CD1c-positive myeloid dendritic cell (primary cell): ENCODE measurements around the gene DLG2.
"Not testable (repeated sequence)": the region's sequence is repeated elsewhere in the genome, so short reads cannot be mapped to it uniquely, and the experiment has no call there.

ENCODE experiments used
- DNase-seq: peaks from one replicate; pipeline ENCODE4 v3.0.0-alpha.2; 2016; ENCODE audit errors: extremely low spot score

DLG2 gene

DNA sequence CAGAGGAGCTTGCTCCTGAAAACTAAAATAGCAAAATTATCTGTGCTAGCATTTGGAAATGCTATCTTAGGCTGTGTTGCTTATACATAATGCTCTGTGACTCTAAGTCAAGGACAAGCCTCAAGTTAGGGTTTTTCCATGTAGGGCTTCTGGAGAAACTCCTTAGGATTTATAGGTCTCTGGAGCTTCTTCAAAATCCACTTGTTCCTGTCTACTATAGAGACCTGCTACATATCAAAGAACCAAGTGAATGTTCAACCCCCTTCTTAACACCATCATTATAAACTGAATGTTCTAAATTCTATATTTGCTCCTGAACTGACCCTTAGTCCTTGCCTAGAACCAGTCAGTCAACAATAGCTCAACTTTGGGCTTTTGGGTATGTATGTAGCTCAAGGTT lies 1817.9 kb downstream of the DLG2 start:
- no peak for DNase-seq

DNA sequence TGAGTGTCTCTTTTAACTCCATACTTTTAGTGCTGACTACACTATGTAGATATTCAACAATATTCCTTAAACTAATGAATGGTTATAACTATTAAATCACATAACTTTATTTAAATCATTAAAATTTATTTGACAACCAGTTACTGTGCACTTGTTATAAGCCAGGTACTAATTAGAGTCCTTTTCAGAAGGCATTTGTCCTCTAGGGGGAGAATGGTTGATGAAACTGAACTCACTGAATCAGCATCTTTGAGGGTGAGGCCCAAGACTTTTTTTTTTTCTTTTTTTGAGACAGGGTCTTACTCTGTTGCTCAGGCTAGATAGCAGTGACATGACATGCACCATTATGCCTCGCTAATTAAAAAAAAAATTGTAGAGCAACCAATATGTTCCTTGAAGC lies 1825.3 kb downstream of the DLG2 start:
- no peak for DNase-seq

DNA sequence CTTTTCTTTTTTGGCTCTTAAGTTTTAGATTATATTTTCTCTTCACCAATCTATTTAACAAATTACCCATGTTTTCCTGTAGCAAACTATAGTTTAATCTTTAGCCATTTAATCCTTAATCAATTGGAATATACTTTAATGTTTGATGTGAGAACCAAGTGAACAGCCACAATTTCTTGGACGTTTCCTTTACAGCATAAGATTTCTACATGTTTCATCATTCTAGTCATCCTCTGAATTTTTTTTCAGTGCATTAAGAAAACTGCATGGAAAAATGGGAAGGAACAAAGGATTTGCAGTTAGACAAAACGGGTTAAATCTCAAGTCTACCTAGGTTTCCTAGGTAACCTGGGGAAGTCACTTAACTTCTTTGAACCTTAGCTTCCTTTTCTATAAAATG lies 1833.8 kb downstream of the DLG2 start:
- DNase-seq = no peak

DNA sequence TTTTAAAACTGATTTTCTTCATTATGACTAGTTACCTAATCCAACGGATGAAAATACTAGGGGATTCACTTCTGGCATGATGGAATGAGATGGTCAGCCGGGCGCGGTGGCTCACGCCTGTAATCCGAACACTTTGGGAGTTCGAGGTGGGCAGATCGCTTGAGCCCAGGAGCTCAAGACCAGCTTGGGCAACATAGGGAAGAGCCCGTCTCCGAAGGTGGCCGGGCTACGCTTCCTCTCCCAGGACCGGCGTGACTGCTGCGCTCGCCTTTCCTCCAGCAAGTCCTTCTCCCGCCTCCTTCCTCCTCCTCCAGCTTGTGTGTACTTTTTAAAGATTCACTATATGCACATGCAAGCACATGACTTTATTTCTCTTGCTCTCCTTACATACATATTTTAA lies 1835.6 kb downstream of the DLG2 start:
- no peak for DNase-seq

DNA sequence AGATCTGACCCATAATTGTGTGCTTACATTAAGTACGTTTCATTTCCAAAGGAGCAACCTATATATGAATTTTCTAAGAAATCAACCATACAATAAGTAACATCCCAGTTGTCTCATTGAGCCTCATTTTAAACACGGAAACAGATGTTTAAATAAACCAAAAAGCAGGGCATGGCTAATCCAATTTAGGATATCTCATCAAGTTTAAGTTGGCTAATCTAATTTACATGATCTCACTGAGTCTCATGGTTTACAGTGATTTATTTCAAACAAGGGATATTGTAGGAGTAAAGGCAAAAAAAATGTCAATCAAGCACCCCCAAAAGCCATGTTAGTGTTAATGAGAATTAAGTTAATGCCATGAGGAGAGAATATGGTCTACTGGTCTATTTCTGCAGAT lies 1841.2 kb downstream of the DLG2 start:
- no peak for DNase-seq

DNA sequence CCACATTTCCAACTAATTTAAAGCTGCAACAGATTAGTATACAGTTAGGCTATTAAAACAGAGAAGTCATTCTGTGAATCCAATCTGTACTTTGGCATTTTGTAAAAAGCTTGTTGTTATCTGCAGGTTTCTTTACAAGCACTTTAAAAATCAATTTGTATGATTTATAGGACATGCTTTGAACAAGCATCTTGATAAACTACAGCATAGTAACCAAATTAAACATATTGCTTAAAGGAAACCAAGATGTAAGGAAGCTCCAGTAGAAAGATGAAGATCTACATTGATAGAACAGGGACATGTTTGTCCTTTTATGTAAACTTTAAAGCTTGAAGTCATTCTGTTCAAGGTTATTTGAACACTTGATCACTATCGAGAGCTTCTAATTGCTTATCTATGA lies 1842.7 kb downstream of the DLG2 start:
- no peak for DNase-seq

DNA sequence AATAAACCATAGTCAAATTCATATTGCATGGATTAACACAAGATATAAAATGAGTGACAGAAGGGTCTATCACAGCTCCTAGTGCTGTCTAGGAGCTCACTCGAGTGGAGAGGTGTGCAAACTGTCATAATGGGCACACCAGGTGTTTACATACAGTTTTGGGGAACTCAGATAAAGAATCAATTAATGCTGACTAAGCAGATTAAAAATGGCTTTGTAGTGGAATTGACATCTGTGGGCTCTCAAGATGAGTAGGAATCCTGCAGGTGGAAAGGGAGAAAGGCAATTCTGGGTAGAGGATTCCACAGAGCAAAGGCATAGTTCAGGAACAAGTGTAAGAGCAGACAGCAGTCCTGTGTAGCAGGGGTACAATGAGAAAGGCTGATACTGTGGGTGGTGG lies 1844.8 kb downstream of the DLG2 start:
- no peak for DNase-seq

DNA sequence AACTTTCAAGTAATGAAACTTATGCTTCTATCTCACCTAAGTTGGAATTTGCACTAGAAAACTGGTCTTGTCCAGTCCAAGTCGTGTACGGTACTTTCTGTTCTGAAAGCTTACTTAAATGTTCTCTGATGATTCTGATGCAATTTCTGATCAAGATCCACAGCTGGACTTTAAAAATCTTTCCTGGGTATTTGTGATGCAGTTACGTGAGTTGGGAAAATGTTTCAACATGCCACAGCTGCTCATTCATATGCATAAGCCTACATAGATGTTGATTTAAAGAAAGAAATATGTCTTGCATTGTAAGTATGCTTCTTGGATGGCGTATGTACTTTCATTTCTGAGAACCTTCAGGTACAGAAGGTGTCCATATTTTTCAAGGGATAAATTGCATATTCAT lies 1847.3 kb downstream of the DLG2 start:
- DNase-seq = no peak

DNA sequence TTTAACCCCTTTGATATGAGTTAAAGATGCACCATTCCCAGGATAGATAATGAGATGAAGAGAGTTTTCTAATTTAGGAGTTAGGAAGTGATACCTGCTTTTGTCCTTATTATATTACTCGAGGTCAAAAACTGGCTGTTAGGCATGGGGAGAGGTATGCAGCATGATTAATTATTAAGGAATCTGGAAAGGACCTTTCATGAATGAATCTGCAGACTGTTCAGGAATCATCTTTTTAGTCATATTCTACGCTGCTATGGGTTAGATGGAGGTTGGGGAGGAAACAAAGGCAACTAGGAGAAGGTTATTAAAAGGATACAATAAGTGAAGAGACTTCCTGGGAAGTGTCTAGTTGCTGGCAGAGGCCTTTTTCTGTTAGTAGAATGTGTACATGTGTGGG lies 1848.5 kb downstream of the DLG2 start:
- no peak for DNase-seq

DNA sequence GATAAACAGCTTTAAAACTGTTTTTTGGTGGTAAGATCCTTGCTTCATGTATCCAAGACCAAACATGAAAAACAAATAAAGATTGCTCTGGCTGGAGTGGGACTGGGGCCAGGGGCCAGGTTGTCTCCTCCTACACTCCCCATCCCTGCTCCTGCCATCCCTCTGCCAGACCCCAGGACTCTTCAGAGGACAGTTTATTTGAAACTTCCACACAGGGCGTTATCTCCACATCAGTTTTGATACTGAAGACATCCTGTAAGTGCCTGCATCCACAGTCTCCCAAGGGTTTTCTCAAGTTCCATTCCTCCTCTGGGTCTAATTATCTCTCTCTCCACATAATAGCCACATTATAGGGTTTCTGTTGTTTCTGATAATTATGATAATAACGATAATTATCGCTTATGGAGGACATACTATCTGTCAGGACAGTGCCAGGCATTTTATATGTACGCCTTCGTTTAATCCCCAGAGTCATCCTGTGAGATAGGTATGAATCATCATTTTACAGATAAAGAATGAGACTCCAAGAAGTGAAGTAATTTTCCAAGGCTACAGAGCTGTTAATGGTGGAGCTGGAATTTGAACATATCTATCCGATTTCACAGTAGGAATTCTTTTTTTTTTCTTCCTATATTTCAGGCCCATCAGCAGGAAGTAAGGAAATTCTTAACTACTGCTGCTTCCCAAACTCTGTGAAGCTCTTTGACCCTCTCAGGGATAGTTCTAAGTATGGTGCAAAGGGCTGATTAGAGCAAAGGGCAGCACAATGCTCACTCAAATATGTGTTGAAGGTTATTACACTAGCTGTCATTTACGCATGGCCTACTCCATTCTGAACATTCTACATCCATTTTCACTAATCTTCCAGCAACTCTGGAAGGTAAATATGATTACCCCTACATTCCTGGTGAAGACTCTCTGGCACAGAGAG lies 1852.9 kb downstream of the DLG2 start:
- no peak for DNase-seq

DNA sequence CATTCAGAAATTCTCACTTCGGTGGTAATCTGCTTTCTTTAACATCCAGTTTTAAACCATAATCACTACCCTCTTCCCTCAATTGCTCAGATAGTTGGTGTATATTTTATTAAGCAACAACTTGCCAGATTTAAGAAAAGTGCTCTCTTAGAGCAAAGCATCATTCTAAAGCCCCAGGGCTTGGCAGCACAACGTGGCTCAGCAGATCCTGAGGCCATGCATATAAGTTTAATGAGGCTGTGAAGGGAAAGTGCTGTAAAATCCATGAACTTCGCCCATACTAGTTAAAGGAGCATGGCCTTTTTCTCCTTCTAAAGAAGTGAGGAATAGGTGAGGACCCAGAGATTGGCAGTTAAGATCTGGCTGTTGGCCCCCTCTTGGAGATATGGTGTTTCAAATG lies 1858.7 kb downstream of the DLG2 start:
- no peak for DNase-seq

DNA sequence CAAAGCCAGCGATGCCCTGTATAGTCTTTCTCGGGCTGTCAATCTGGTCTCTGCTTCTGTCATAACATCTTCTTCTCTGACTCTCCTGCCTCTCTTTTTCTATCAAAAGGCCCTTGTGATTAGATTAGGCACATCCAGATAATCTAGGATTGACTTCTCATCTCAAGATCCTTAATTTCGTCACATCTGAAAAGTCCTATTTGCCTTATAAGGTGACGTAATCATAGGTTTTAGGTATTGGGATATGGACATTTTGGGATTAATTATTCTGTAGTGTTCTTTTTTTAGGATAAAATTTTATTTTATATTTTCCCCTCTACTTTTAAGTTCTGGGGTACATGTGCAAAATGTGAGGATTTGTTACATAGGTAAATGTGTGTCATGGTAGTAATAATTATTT lies 1860.2 kb downstream of the DLG2 start:
- DNase-seq = no peak

DNA sequence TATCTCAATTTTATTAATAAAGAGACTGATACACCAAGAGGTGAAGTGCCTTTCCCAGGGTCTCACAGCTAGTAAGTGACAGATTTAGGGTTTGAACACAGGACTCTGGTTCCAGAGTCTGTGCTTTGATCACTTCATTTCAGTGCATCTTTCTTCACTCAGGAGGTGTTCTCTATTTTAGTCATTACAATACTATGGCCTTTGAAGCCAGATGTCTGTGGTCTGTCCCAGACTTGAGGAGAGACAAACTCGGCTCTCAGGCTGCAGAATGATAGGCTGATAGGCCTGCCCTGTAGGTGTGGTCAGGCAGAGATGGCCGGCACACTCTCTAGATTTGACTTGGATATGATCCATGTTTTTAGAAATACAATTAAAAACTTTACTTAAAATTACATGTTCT lies 1862.5 kb downstream of the DLG2 start:
- no peak for DNase-seq

DNA sequence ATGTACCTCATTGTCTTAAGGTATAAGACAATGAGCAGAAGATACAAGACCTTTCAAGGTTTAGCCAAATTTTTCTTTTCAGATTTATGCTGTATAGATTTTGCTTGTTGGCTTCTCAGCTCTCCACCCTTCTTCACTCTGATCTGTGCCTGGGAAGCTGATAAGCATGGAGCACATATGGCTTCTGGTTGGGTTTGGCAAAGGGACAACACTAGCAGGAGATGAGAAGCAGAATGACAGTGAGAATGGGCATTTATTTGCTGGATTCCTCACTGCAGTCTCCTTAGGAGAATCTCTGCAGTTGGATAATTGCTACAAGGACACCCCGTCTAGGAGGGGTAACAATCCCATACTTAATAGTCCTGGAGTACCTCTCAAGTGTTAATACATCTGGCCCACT lies 1866.2 kb downstream of the DLG2 start:
- no peak for DNase-seq

DNA sequence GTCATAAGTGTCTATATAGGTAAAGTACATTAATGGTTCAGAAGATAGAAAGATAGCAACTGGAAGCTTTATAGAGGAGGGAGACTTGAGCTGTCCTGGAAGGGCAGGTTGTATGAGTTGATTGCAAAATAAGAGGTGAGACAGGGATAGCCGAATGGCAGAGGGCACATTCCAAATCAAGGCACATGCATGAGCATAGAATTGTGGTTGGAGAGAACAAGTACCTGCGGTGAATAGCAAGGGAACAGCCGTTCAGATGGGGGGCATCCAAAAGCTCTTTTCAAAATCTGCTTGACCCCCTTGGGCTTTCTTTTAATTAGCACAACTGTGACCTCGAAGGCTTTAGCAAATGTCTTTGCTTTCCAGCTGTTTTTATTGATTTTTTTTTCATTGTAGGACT lies 1868.0 kb downstream of the DLG2 start:
- no peak for DNase-seq

DNA sequence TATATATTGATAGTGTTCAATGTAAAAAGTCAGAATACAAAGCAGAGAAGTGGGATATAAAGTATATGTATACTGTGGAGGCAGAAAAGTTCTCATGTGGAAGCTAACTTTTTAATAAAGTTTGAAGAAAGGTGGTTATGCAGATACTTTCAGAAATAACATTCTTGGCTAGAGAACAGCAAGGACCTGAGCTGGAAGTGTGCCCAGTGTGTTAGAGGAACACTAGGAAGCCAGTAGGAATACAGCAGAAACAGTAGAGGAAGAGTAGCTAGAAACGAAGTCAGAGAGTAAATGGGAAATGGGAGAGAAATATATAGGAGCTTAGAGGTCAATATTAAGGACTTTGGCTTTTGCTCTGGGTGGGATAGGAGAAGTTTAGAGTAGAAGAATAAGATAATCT lies 1876.1 kb downstream of the DLG2 start:
- DNase-seq = no peak

DNA sequence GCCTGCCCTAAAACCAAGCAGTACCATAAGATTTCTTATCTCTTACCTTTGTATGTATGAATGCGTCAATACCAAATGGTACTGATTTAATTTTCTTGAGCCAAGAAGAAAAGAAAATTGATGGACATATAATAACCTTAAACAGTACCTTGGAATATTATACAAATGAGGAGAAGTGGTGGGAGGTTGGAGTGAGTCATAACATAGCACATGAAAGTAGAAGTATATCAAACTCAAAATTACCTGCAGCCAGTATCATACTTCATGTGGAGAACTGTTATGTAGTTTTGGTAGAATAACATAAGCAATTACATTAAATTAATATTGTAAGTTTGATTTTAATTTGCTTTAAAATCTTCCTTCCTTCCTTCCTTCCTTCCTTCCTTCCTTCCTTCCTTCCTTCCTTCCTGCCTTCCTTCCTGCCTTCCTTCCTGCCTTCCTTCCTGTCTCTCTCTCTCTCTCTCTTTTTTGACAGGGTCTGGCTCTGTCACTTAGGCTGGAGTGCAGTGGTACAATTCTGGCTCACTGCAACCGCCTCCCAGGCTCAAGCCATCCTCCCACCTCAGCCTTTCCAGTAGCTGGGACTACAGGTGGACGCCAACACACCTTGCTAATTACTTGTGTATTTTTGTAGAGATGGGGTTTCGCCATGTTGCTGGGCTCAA lies 1880.1 kb downstream of the DLG2 start:
- no peak for DNase-seq

DNA sequence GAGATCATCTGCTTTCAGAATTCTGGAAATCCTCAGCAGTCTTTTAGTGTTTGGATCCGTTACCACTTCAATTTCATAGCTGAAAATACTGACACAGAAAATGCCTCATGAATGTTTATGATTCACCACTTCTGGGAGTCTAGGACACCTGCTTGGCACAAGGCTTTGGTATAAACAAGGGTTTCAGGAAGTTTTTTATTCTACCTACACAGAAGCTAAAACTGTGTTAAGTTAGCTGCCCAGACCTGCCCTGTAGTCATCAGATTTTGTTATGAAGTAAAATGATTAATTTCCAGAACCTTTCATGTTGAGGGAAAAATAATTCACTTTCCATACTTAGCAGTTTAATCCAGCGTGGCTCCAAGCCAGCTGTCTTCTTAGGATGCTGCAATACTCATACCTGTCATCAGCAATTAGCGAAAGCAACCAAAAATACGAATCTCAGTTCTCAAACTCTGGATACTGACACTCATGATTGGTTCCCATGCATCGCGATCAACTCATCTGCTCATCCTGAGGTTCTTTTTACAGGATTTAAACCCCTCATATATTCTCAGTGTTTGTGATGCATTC lies 1882.4 kb downstream of the DLG2 start:
- DNase-seq = no peak

DNA sequence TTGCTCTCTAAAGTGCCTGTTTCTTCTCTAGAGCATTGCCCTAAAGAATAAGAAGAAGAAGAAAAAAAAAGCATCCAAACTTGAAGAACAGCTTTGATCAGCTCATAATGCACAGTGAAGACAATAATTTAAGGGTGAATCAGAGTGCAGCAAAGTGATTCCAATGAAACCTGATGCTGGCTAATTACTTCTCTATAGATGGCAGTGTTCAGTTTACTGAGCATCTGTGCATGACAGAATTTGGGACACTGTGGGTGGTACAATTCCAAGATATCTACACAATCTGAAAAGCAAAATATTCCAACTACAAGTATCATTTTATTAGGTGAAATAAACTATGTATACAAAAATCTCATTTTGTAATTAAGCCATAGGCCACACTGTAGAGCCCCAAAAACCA lies 1890.5 kb downstream of the DLG2 start:
- no peak for DNase-seq

DNA sequence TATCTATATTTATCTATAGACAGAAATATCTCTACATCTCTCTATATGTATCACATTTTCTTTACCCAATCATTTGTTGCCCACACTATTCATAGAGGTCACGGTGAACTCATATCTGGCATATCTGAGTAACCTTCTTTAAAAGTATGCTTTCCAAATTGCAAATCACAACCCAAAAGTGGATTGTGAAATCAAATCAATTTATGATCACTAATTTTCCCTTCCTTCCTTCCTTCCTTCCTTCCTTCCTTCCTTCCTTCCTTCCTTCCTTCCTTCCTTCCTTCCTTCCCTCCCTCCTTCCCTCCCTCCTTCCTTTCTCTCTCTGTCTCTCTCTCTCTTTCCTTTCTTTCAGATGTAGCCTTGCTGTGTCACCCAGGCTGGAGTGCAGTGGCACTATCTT lies 1893.0 kb downstream of the DLG2 start:
- DNase-seq = no peak

DNA sequence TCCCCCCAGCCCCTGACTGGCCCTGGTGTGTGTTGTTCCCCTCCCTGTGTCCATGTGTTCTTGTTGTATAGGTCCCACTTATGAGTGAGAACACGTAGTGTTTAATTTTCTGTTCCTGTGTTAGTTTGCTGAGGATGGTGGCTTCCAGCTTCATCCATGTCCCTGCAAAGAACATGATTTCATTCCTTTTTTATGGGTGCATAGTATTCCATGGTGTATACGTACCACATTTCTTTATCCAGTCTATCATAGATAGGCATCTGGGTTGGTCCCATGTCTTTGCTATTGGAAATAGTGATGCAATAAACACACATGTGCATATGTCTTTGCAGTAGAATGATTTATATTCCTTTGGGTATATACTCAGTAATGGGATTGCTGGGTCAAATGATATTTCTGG lies 1895.9 kb downstream of the DLG2 start:
- not testable (repeated sequence) for DNase-seq

DNA sequence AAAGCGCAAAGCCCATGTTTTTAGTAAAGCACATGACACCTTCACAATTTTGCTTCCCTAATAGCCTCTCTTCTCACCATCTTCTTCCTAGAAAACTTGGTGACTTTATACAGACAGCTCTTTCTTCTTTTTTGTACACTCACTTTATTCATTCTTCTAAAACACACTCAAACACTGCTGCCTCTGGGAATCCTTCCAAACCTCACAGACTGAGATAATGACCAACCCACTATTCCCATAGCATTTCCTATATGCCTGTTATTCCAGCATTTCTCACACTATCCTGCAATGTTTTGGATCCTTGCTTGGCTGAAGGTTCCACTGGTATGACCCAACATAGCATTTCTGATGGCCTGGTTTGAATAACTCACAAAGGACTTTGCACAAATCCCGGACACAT lies 1898.9 kb downstream of the DLG2 start:
- no peak for DNase-seq

DNA sequence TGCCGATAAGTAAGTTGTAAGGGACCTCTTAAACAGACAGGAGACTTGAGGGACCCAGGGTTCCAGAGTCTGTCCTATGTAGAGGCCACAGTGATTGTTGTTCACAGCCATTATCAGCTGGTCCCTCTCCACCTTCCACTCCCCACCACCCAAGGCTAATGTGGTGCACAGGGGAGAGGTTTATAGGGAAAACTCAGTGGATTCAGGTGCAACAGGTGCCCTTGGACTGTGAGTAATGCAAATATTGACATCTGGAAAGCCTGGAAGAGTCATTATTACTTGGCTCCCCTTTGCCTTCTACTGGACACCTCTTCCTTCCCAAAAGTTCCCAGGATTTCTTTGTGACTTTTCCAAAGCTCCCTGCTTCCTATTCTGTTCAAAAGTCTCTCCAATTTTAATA lies 1899.9 kb downstream of the DLG2 start:
- DNase-seq = no peak
